ENCODE measurements around the gene SLC50A1.

The SLC50A1 gene

GRCh38 chr1:155135415-155136028 is at the start of gene SLC50A1:
SLC50A1 (plus strand) TSS chr1:155135852; CDS start chr1:155135912, 60 bp downstream.
- H3K4me3 ChIP-seq (ENCODE audit: low read depth, low read length): peak within 1 kb of the TSS; percentile 71
- TF ChIP-seq CTCF (conservative IDR thresholded peaks at IDR 0.05; ENCODE audit: low read depth, low read length): no peak
- DNase-seq (ENCODE audit: low read depth): peak; percentile 96

GRCh38 chr1:155086128-155086741 is 49.4 kb upstream of the SLC50A1 start:
- H3K4me3 ChIP-seq (ENCODE audit: low read depth, low read length): no peak overlapping the region
- peak; percentile 47 for DNase-seq (ENCODE audit: low read depth)
- peak; percentile 86 for TF ChIP-seq CTCF (conservative IDR thresholded peaks at IDR 0.05; ENCODE audit: low read depth, low read length)

- no peak overlapping the region for H3K4me3 ChIP-seq (ENCODE audit: low read depth, low read length)
- TF ChIP-seq CTCF (conservative IDR thresholded peaks at IDR 0.05; ENCODE audit: low read depth, low read length): peak; percentile 33
- no peak for DNase-seq (ENCODE audit: low read depth)
These were observed 48.7 kb upstream of the SLC50A1 start for GRCh38 chr1:155086856-155087535.

GRCh38 chr1:155091071-155092051 is 44.3 kb upstream of the SLC50A1 start:
- TF ChIP-seq CTCF (conservative IDR thresholded peaks at IDR 0.05; ENCODE audit: low read depth, low read length): peak; percentile 96
- peak; percentile 72 for DNase-seq (ENCODE audit: low read depth)
- H3K4me3 ChIP-seq (ENCODE audit: low read depth, low read length): no peak overlapping the region

GRCh38 chr1:155092131-155092530 is 43.5 kb upstream of the SLC50A1 start:
- H3K4me3 ChIP-seq (ENCODE audit: low read depth, low read length): no peak overlapping the region
- DNase-seq (ENCODE audit: low read depth): no peak
- TF ChIP-seq CTCF (conservative IDR thresholded peaks at IDR 0.05; ENCODE audit: low read depth, low read length): no peak

- TF ChIP-seq CTCF (conservative IDR thresholded peaks at IDR 0.05; ENCODE audit: low read depth, low read length): no peak
- no peak overlapping the region for H3K4me3 ChIP-seq (ENCODE audit: low read depth, low read length)
- no peak for DNase-seq (ENCODE audit: low read depth)
These were observed 43.0 kb upstream of the SLC50A1 start for GRCh38 chr1:155092641-155093040.

All from choroid plexus epithelial cell (primary cell).